Measurements from ENCODE around the gene MIA3.

The MIA3 gene

DNA sequence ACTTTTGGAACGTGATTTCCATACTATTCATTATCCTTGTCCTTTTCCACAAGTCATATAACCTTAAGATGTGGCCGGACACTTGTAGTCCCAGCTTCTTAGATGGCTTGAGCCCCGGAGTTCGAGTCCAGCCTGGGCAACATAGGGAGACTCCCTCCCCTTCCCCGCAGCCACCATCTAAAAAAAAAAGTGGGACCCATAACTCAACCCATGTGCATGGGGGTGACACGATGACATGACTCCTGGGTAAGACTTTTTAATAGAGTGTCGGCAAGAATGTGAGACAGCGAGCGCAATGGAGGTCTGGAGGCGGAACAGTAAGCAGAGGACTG lies 25.7 kb downstream of the MIA3 start:
- TF ChIP-seq CTCF (IDR thresholded peaks at IDR 0.05; ENCODE audit: control insufficient read depth, insufficient read depth, low read depth, low read length, missing control alignments), result no peak
- H3K4me3 ChIP-seq (ENCODE audit: control insufficient read depth, low read depth, low read length), result peak overlapping the region; percentile 87
- DNase-seq (ENCODE audit: low read depth), result no peak

GRCh38 chr1:222643938-222644635 lies 26.2 kb downstream of the MIA3 start:
- DNase-seq (ENCODE audit: low read depth), result peak; percentile 94
- TF ChIP-seq CTCF (IDR thresholded peaks at IDR 0.05; ENCODE audit: control insufficient read depth, insufficient read depth, low read depth, low read length, missing control alignments), result no peak
- H3K4me3 ChIP-seq (ENCODE audit: control insufficient read depth, low read depth, low read length), result peak overlapping the region; percentile 87

DNA sequence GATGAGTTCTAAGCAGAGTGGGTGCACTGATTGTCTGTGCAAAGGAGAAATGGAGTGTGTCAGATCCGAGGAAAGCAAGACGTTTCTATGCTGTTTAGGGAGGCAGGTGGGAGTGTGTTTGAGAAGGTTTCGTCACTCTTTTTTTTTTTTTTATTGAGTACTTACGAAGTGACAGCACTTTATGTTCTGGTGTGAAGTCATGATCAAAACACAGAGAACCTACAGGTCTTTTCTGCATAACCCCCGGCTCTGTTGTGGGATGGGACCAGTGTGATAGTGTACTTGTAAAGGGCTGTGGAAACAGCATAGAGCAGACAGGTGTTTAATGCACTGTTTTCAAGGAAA lies 26.7 kb downstream of the MIA3 start:
- no peak for TF ChIP-seq CTCF (IDR thresholded peaks at IDR 0.05; ENCODE audit: control insufficient read depth, insufficient read depth, low read depth, low read length, missing control alignments)
- DNase-seq (ENCODE audit: low read depth), result no peak
- H3K4me3 ChIP-seq (ENCODE audit: control insufficient read depth, low read depth, low read length), result peak overlapping the region; percentile 87

DNA sequence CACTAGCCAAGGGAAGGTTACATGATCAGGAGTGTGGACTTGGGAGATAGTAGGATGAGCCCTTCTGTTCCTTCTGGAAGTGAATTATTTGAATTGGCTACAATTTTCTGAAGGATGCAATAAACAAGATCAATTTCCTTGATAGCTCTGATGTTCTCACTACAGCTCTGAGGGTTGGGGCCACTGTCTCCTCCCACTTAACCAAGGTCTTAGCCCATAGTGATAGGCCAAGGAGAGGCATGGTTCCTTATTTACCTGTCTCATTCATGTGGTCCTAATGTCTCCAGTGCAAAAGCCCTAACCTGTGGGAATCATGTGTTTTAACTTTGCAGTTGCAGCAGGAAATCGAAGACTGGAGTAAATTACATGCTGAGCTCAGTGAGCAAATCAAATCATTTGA lies 34.8 kb downstream of the MIA3 start:
- no peak overlapping the region for H3K4me3 ChIP-seq (ENCODE audit: control insufficient read depth, low read depth, low read length)
- no peak for TF ChIP-seq CTCF (IDR thresholded peaks at IDR 0.05; ENCODE audit: control insufficient read depth, insufficient read depth, low read depth, low read length, missing control alignments)
- DNase-seq (ENCODE audit: low read depth), result no peak

GRCh38 chr1:222653178-222653827 lies 35.4 kb downstream of the MIA3 start:
- no peak overlapping the region for H3K4me3 ChIP-seq (ENCODE audit: control insufficient read depth, low read depth, low read length)
- no peak for TF ChIP-seq CTCF (IDR thresholded peaks at IDR 0.05; ENCODE audit: control insufficient read depth, insufficient read depth, low read depth, low read length, missing control alignments)
- DNase-seq (ENCODE audit: low read depth), result no peak

GRCh38 chr1:222654849-222655248 lies 37.0 kb downstream of the MIA3 start:
- no peak overlapping the region for H3K4me3 ChIP-seq (ENCODE audit: control insufficient read depth, low read depth, low read length)
- peak; percentile 23 for TF ChIP-seq CTCF (IDR thresholded peaks at IDR 0.05; ENCODE audit: control insufficient read depth, insufficient read depth, low read depth, low read length, missing control alignments)
- peak; percentile 46 for DNase-seq (ENCODE audit: low read depth)
